GM12801 (cell line): ENCODE measurements around the gene CCDC69.

ENCODE experiments used
- TF ChIP-seq, protein P1 (sequence below): IDR thresholded peaks from one replicate; pipeline ENCODE4 v1.5.1; 2011; ENCODE audit warnings: control low read depth; ENCODE audit not compliant: insufficient read length; ENCODE audit errors: extremely low read depth

The CCDC69 gene

DNA sequence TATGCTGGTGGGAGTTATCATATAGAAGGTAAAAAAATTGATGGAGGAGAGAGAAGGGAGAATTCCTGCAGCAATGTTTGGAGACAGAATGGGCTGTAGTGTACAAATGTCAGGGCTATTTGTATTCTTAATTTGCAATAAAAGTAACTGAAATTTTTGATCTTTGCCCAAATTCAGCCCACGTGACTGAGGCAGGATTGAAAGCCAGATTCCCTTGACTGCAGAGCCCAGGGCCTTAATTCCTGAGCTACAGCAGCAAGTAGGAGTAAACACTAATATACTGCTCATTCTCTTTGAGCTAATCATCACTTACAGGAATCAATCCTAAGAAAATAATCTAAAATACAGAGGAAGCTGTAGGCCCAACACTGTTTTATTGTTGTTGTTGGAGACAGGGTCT lies 61.1 kb downstream of the CCDC69 start:
- TF ChIP-seq, protein P1, sequence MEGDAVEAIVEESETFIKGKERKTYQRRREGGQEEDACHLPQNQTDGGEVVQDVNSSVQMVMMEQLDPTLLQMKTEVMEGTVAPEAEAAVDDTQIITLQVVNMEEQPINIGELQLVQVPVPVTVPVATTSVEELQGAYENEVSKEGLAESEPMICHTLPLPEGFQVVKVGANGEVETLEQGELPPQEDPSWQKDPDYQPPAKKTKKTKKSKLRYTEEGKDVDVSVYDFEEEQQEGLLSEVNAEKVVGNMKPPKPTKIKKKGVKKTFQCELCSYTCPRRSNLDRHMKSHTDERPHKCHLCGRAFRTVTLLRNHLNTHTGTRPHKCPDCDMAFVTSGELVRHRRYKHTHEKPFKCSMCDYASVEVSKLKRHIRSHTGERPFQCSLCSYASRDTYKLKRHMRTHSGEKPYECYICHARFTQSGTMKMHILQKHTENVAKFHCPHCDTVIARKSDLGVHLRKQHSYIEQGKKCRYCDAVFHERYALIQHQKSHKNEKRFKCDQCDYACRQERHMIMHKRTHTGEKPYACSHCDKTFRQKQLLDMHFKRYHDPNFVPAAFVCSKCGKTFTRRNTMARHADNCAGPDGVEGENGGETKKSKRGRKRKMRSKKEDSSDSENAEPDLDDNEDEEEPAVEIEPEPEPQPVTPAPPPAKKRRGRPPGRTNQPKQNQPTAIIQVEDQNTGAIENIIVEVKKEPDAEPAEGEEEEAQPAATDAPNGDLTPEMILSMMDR, result no peak

DNA sequence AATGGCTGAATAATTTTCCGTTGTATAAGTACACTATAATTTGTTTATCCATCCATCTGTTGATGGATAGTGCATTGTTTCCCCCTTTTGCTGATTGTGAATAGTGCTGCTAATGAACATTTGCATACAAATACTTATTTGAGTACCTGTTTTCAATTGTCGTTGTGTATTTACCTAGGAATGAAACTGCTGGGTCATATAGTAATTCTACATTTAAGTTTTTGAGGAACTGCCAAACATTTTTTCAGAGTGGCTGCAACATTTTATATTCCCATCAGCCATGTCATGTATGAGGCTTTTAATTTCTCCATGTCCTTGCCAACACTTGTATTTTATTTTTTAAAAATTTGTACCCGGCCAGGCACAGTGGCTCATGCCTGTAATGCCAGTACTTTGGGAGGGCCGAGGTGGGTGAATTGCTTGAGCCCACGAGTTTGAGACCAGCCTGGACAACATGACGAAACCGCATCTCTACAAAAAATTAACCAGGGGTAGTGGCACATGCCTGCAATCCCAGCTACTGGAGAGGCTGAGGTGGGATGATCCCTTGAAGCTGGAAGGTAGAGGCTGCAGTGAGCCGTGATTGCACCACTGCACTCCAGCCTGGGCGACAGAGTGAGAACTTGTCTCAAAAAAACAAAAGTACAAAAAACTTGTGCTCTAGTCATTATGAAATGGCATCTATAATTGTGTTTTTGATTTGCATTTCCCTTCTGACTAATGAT lies 64.1 kb downstream of the CCDC69 start:
- TF ChIP-seq, protein P1, result no peak

DNA sequence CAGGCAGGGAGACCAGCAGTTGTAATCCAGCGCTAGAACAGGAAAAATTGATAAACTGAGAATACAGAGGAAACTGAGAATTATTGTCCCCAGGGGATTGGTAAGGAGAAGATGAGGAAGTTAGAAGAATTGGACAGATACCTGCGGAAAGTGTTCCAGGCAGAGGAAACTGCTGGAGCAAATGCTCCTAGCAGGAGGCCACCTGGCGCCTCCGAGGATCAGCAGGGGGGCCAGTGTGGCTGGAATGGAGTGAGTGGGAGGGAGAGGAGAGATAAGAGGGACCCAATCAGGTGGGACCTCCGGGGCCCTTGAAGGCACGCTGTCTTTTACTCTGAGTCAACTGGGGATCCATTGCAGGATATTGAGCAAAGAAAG lies 65.6 kb downstream of the CCDC69 start:
- TF ChIP-seq, protein P1, result no peak

DNA sequence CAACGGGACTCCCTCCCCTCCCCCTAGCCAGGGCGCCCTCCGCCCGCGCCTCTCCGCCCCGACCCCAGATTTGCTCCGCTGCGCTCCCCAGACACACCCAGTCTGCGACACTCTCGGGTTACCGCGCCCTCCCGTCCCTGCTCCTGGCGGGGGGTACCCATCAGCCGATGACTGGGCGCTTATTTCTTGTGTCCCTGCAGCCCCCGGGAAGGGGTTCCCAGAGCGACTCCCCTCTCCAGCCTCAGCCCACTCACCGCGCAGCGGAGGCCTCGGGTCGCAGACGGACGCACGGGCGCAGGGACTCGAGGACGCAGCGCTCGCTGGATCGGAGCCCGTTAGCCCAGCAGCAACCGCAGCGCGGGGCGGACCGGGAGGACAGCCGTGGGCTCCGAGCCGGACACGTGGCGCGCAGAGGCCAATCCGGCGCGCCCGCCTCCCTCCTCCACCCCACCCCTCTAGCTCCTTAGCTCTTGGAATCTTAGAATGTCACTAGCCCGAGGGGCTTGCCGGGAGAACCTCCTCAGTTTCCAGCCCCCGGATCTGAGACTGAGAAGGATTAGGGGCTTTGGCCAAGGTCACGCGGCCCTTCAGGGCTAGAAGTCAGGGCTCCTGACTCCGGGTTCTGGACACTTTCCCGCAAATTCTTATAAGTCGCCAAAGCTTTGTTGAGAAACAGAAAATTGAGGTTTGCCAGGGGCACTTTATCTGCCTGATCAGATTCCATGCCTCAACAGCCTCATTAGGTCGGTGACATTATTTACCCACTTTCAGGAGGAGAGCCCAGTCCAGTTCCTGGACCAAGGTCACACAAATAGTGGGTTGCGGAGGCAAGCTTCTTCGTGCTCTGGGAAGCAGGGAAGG lies 66.2 kb downstream of the CCDC69 start, which contains the start of gene ANXA6:
Gene ANXA6 (minus strand): TSS at position 354 of the 861 bp plus-strand sequence. CDS start 9,878 bp downstream, outside the sequence.
- TF ChIP-seq, protein P1, result no peak

DNA sequence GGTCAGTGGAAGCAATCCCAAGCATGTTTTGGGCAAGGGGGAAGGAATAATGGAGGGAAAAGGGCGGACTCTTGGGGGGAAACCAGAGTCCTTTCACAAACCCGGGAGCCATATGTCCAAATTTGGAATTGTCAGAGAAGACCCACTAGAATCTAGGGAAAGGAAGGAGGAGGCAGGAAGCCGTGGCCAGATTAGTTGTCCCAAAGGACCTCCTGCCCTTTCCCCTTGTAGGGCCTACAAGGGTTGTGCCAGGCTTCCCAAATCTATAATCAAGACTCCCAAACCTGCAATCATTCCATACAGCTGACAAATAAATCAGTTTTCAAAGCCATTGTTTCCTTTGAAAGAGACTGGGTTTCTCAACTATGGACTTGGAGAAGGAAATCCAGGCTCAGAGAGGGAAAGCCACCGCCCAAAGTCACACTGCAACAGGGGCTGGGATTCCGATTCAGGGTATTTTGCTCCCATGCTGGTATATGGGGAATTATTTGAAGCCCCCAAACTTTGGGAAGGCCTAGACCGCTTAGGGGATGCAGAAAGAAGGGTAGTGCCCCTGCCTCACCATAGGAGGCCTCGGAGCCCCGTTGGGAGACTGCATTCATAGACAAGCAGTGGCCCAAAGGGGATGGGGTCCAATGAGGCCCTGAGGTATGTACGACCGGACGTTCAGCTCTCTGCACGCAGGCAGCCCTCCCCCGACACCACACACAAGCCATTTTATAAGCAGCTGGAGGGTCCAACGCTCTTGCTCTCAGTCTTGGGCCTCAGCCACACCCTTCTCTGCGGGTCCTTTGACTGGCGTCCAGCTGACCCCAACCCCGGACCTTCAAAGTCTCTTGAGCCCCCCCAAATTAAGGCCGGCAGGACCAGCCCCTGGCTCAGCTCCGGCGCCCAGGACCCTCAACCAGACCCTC lies 67.1 kb downstream of the CCDC69 start:
- TF ChIP-seq, protein P1, result no peak

DNA sequence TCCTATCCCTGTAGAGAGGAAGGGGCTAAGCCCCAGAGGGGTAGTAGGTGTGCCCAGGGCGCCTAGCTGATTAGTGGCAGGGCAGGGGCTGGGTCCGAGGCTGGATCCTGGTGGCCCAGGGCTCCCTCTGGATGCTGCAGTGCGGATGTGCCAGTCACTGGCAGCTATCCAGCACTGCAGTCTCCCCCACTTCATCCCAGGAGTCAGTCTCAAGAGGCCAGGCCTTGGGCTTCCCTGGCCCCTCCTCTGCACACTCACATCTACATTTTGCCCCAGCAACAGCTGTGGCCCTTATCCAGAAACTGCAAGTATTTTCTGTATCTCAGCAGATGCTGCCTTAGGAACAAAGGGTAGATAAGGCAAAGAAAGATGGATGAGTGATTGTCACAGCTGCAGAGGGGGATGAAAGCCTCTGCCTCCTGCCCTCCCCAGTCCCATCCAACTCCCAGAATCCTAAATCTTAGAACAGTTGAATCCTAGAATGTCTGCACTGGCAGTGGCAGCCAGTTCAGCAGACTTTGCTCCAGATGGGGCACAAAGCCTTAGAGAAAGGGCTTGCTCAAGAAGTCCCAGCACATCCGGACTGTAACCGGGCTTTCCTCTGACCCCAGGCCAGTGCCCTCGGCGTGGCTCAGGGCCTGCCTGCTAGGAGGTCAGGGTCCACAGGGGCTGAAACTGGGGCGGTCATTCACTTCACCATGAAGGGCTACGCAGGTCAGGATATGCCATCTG lies 68.0 kb downstream of the CCDC69 start:
- TF ChIP-seq, protein P1, result no peak
